IMR-90 (cell line): ENCODE results near the gene NLGN2. TPM values are rescaled to one million over a fixed set of nuclear protein-coding genes. Genes with fewer than 3 reads are reported as not detected.

ENCODE experiments used
- ATAC-seq: fragments of 200-7000 bp; cut with Tn5 transposase; 2 replicates; pipeline ENCODE4 v1.9.1; 2020; ENCODE audit warnings: low read depth, mild to moderate bottlenecking, moderate library complexity
- BruUV-seq: library from RNA; stranded (reverse); fragments of 400-500 nt; replicated peaks from 2 replicates; lab custom pipeline; 2021; lab: Mats Ljungman, UMichigan
- CTCF ChIA-PET: fragments of 300-600 bp; formaldehyde crosslinking; extraction: SDS; loops from one replicate; lab custom pipeline; 2021; ENCODE audit warnings: antibody characterized with exemption; lab: Yijun Ruan, JAX
- POLR2A ChIA-PET: fragments of 300-600 bp; sonication (Branson Sonifier 250); formaldehyde crosslinking; loops from one replicate; lab custom pipeline; 2022; ENCODE audit warnings: antibody characterized with exemption; ENCODE audit not compliant: unreplicated experiment; lab: Charles Lee
- DNase-seq: peaks from one replicate; pipeline ENCODE4 v3.0.0; 2013
- H2AFZ ChIP-seq: replicated peaks from 2 replicates; pipeline ENCODE3; 2013; ENCODE audit warnings: low read length, mild to moderate bottlenecking; ENCODE audit not compliant: poor library complexity
- H2AK5ac ChIP-seq: 2 replicates; pipeline ENCODE4 v1.6.1; 2013; ENCODE audit warnings: low read depth, low read length, inconsistent platforms
- H2AK9ac ChIP-seq: replicated peaks from 2 replicates; pipeline ENCODE3; 2013; ENCODE audit warnings: mild to moderate bottlenecking, low read depth, low read length, moderate library complexity; ENCODE audit not compliant: poor library complexity
- H2BK120ac ChIP-seq: 2 replicates; pipeline ENCODE4 v1.6.1; 2013; ENCODE audit warnings: low read depth, low read length, inconsistent platforms
- H2BK15ac ChIP-seq: 3 replicates; pipeline ENCODE4 v1.6.1; 2013; ENCODE audit warnings: low read depth, low read length, inconsistent platforms
- H2BK20ac ChIP-seq: 2 replicates; pipeline ENCODE4 v1.6.1; 2013; ENCODE audit warnings: low read depth, mild to moderate bottlenecking, inconsistent platforms, low read length, moderate library complexity
- H2BK5ac ChIP-seq: 2 replicates; pipeline ENCODE4 v1.6.1; 2013; ENCODE audit warnings: mild to moderate bottlenecking, low read depth, low read length, inconsistent platforms; ENCODE audit not compliant: poor library complexity, severe bottlenecking
- H3K14ac ChIP-seq: replicated peaks from 2 replicates; pipeline ENCODE4 v1.6.1; 2013; ENCODE audit warnings: low read depth, low read length, inconsistent platforms
- H3K18ac ChIP-seq: 2 replicates; pipeline ENCODE4 v1.6.1; 2013; ENCODE audit warnings: low read depth, low read length, control low read depth
- H3K23ac ChIP-seq: 2 replicates; pipeline ENCODE4 v1.6.1; 2013; ENCODE audit warnings: low read depth, low read length, inconsistent platforms
- H3K27ac ChIP-seq: 2 replicates; pipeline ENCODE4 v1.5.1; 2013; ENCODE audit warnings: mild to moderate bottlenecking, control low read depth, low read length; ENCODE audit not compliant: insufficient read depth
- H3K27me3 ChIP-seq: 2 replicates; pipeline ENCODE4 v1.6.1; 2013; ENCODE audit warnings: low read length; ENCODE audit not compliant: control insufficient read depth, insufficient read depth
- H3K36me3 ChIP-seq: 2 replicates; pipeline ENCODE4 v1.6.1; 2013; ENCODE audit warnings: low read length, mixed read lengths; ENCODE audit not compliant: control insufficient read depth, insufficient read depth
- H3K4ac ChIP-seq: 2 replicates; pipeline ENCODE4 v1.6.1; 2013; ENCODE audit warnings: low read depth, low read length, inconsistent platforms
- H3K4me1 ChIP-seq: 2 replicates; pipeline ENCODE4 v1.6.1; 2013; ENCODE audit warnings: low read length, mixed read lengths; ENCODE audit not compliant: control insufficient read depth, insufficient read depth
- H3K4me2 ChIP-seq: 2 replicates; pipeline ENCODE4 v1.6.1; 2013; ENCODE audit warnings: low read depth, mild to moderate bottlenecking, control low read depth, low read length, moderate library complexity
- H3K4me3 ChIP-seq: 2 replicates; pipeline ENCODE4 v1.5.1; 2013; ENCODE audit warnings: low read depth, mild to moderate bottlenecking, control low read depth, low read length, moderate library complexity; ENCODE audit not compliant: insufficient read depth
- H3K56ac ChIP-seq: 2 replicates; pipeline ENCODE4 v1.6.1; 2013; ENCODE audit warnings: low read length, inconsistent platforms; ENCODE audit not compliant: insufficient read depth; ENCODE audit errors: extremely low read depth
- H3K79me1 ChIP-seq, 2 experiments: 2 replicates each; pipeline ENCODE4 v1.6.1; 2013; ENCODE audit warnings: low read length in 2 of 2, inconsistent platforms in 1 of 2, low read depth in 1 of 2
- H3K9ac ChIP-seq: 2 replicates; pipeline ENCODE4 v1.6.1; 2013; ENCODE audit warnings: low read depth, low read length, control low read depth
- H3K9me1 ChIP-seq: 2 replicates; pipeline ENCODE4 v1.6.1; 2013; ENCODE audit warnings: low read length, inconsistent platforms; ENCODE audit not compliant: insufficient read depth
- H3K9me3 ChIP-seq: 2 replicates; pipeline ENCODE4 v1.6.1; 2013; ENCODE audit warnings: low read length; ENCODE audit not compliant: control insufficient read depth, insufficient read depth
- H4K20me1 ChIP-seq: 2 replicates; pipeline ENCODE4 v1.6.1; 2013; ENCODE audit warnings: low read length, inconsistent platforms; ENCODE audit not compliant: insufficient read depth
- H4K5ac ChIP-seq: 2 replicates; pipeline ENCODE4 v1.6.1; 2013; ENCODE audit warnings: mild to moderate bottlenecking, low read depth, low read length, control low read depth
- H4K8ac ChIP-seq, 2 experiments: 2 replicates each; pipeline ENCODE4 v1.6.1; 2013; ENCODE audit warnings: low read depth in 2 of 2, low read length in 2 of 2, control low read depth in 1 of 2, inconsistent platforms in 1 of 2
- H4K91ac ChIP-seq: 2 replicates; pipeline ENCODE4 v1.6.1; 2013; ENCODE audit warnings: low read depth, low read length, inconsistent platforms; ENCODE audit not compliant: insufficient read depth
- BHLHE40 ChIP-seq: fragments of 150-350 bp; IDR thresholded peaks from 2 replicates; pipeline ENCODE4 v1.6.1; 2016; ENCODE audit warnings: mild to moderate bottlenecking, low read depth, low read length
- CEBPB ChIP-seq: IDR thresholded peaks from 2 replicates; pipeline ENCODE4 v1.6.1; 2012; ENCODE audit warnings: low read depth, low read length, improper control_type of control experiment
- CHD1 ChIP-seq: IDR thresholded peaks from 2 replicates; pipeline ENCODE4 v1.6.1; 2012; ENCODE audit warnings: low read depth, low read length, improper control_type of control experiment
- FOS ChIP-seq: fragments of 150-350 bp; IDR thresholded peaks from 2 replicates; pipeline ENCODE4 v1.6.1; 2016; ENCODE audit warnings: low read depth, low read length
- MAFK ChIP-seq: IDR thresholded peaks from 2 replicates; pipeline ENCODE4 v1.6.1; 2012; ENCODE audit warnings: low read depth, low read length, improper control_type of control experiment
- MAZ ChIP-seq: IDR thresholded peaks from 2 replicates; pipeline ENCODE4 v1.6.1; 2012; ENCODE audit warnings: low read depth, mild to moderate bottlenecking, low read length, improper control_type of control experiment, moderate library complexity, borderline replicate concordance
- MXI1 ChIP-seq: IDR thresholded peaks from 2 replicates; pipeline ENCODE4 v1.6.1; 2012; ENCODE audit warnings: low read depth, mild to moderate bottlenecking, low read length, moderate library complexity, borderline replicate concordance
- NFE2L2 ChIP-seq: fragments of 150-350 bp; IDR thresholded peaks from 2 replicates; pipeline ENCODE4 v1.6.1; 2016; ENCODE audit warnings: low read depth, mild to moderate bottlenecking, low read length
- POLR2A ChIP-seq: IDR thresholded peaks from 2 replicates; pipeline ENCODE4 v1.6.1; 2012; ENCODE audit warnings: mild to moderate bottlenecking, low read depth, low read length
- RAD21 ChIP-seq: IDR thresholded peaks from 2 replicates; pipeline ENCODE4 v1.6.1; 2012; ENCODE audit warnings: low read length, improper control_type of control experiment
- RCOR1 ChIP-seq: IDR thresholded peaks from 2 replicates; pipeline ENCODE4 v1.6.1; 2012; ENCODE audit warnings: mild to moderate bottlenecking, low read length, improper control_type of control experiment; ENCODE audit not compliant: insufficient replicate concordance
- RFX5 ChIP-seq: IDR thresholded peaks from 2 replicates; pipeline ENCODE4 v1.8.0; 2012; ENCODE audit warnings: low read depth, mild to moderate bottlenecking, low read length, moderate library complexity
- SMC3 ChIP-seq: fragments of 150-350 bp; IDR thresholded peaks from 2 replicates; pipeline ENCODE4 v1.6.1; 2016; ENCODE audit warnings: low read depth, mild to moderate bottlenecking, antibody characterized with exemption, low read length, moderate library complexity
- WGBS, 2 experiments: methylation state at CpG; one replicate each; pipeline versions ENCODE4 v1.1.5 to v1.1.7; 2013; ENCODE audit warnings: missing lambda C conversion rate in 2 of 2; ENCODE audit not compliant: insufficient read length in 1 of 2; ENCODE audit errors: extremely low coverage in 2 of 2; 5-methylcytosine and 5-hydroxymethylcytosine counted together
- dilution Hi-C: fragments of 300-500 bp; cut with HindIII; formaldehyde crosslinking; loops from one replicate; pipeline ENCODE4 v1.14.3; 2018; ENCODE audit warnings: low sequenced_read_pairs; ENCODE audit not compliant: unreplicated experiment
- in situ Hi-C: fragments of 300-500 bp; cut with MboI; formaldehyde crosslinking; loops from 3 replicates; pipeline ENCODE4 v1.14.3; 2019; ENCODE audit warnings: low sequenced_read_pairs, inconsistent platforms, mixed read lengths
- intact Hi-C: fragments of 100-400 bp; cut with micrococcal nuclease; formaldehyde crosslinking; loops from 2 replicates; pipeline ENCODE4 v1.10.0; 2022
- polyA plus RNA-seq, 3 experiments: library from polyadenylated mRNA; depleted of rRNA; stranded (reverse); fragments of >200 nt; gene quantifications; 2 replicates each; pipeline ENCODE4 v1.2.3, GENCODE V29; 2012; ENCODE audit warnings: low replicate concordance in 1 of 3
- total RNA-seq: library from RNA; depleted of rRNA; stranded (reverse); fragments of >200 nt; gene quantifications from 2 replicates; pipeline ENCODE4 v1.2.3, GENCODE V29; 2012
- TF ChIP-seq, protein P1 (sequence below): fragments of 150-350 bp; IDR thresholded peaks from 2 replicates; pipeline ENCODE4 v1.6.1; 2016; ENCODE audit warnings: low read depth, mild to moderate bottlenecking, low read length, moderate library complexity, borderline replicate concordance
- TF ChIP-seq, protein P2 (sequence below): conservative IDR thresholded peaks from 2 replicates; pipeline ENCODE4 v1.5.1; 2012; ENCODE audit warnings: mild to moderate bottlenecking, low read depth, low read length, improper control_type of control experiment
- TF ChIP-seq, protein P3 (sequence below): fragments of 150-350 bp; IDR thresholded peaks from 2 replicates; pipeline ENCODE4 v1.6.1; 2017; ENCODE audit warnings: mild to moderate bottlenecking, antibody characterized with exemption, low read length, low read depth

The NLGN2 gene
- total and polyA plus RNA-seq, 2 of the 4 experiments (the other 2 are of a cell fraction): 1.8 to 38.1 TPM

DNA sequence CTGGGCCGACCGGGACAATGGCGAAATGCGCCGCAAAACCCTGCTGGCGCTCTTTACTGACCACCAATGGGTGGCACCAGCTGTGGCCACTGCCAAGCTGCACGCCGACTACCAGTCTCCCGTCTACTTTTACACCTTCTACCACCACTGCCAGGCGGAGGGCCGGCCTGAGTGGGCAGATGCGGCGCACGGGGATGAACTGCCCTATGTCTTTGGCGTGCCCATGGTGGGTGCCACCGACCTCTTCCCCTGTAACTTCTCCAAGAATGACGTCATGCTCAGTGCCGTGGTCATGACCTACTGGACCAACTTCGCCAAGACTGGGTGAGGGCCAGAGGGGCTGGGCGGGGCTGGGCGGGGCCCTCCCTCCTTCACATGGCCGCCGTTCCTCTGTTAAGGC, 8.1 kb downstream of the NLGN2 start:
- intact Hi-C loops: no loop called here
- H3K23ac ChIP-seq: no peak overlapping the region
- H3K14ac ChIP-seq: no peak overlapping the region
- no peak overlapping the region for H3K9ac ChIP-seq
- no peak overlapping the region for H2AFZ ChIP-seq
- H3K4me2 ChIP-seq: no peak overlapping the region
- no peak overlapping the region for H2AK5ac ChIP-seq
- no peak overlapping the region for H4K5ac ChIP-seq
- H3K36me3 ChIP-seq: peaks cover 29% of the 10 kb centered on the region
- H3K27me3 ChIP-seq: no peaks in the 10 kb centered on the region
- BruUV-seq: no TSS peak
- TF ChIP-seq POLR2A (no peak), MXI1 (no peak), NFE2L2 (no peak), CHD1 (no peak), FOS (no peak), MAZ (no peak), RAD21 (no peak), SMC3 (no peak), RFX5 (no peak), CEBPB (no peak), BHLHE40 (no peak), RCOR1 (no peak), MAFK (no peak)
- TF ChIP-seq, protein P1, sequence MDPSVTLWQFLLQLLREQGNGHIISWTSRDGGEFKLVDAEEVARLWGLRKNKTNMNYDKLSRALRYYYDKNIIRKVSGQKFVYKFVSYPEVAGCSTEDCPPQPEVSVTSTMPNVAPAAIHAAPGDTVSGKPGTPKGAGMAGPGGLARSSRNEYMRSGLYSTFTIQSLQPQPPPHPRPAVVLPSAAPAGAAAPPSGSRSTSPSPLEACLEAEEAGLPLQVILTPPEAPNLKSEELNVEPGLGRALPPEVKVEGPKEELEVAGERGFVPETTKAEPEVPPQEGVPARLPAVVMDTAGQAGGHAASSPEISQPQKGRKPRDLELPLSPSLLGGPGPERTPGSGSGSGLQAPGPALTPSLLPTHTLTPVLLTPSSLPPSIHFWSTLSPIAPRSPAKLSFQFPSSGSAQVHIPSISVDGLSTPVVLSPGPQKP: no peak
- TF ChIP-seq, protein P2, sequence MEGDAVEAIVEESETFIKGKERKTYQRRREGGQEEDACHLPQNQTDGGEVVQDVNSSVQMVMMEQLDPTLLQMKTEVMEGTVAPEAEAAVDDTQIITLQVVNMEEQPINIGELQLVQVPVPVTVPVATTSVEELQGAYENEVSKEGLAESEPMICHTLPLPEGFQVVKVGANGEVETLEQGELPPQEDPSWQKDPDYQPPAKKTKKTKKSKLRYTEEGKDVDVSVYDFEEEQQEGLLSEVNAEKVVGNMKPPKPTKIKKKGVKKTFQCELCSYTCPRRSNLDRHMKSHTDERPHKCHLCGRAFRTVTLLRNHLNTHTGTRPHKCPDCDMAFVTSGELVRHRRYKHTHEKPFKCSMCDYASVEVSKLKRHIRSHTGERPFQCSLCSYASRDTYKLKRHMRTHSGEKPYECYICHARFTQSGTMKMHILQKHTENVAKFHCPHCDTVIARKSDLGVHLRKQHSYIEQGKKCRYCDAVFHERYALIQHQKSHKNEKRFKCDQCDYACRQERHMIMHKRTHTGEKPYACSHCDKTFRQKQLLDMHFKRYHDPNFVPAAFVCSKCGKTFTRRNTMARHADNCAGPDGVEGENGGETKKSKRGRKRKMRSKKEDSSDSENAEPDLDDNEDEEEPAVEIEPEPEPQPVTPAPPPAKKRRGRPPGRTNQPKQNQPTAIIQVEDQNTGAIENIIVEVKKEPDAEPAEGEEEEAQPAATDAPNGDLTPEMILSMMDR: no peak
- TF ChIP-seq, protein P3, sequence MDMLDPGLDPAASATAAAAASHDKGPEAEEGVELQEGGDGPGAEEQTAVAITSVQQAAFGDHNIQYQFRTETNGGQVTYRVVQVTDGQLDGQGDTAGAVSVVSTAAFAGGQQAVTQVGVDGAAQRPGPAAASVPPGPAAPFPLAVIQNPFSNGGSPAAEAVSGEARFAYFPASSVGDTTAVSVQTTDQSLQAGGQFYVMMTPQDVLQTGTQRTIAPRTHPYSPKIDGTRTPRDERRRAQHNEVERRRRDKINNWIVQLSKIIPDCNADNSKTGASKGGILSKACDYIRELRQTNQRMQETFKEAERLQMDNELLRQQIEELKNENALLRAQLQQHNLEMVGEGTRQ: no peak
- H4K91ac ChIP-seq: no peak overlapping the region
- no peak overlapping the region for H3K4ac ChIP-seq
- CTCF ChIA-PET: no interaction called here
- in situ Hi-C loops: no loop called here
- peaks cover 4% of the 10 kb centered on the region; the same call in 1 of the 2 replicates for H3K4me1 ChIP-seq
- H3K9me3 ChIP-seq: no peaks in the 10 kb centered on the region
- dilution Hi-C loops: no loop called here
- ATAC-seq (no peak), DNase-seq (no peak)
- H2BK5ac ChIP-seq: no peak overlapping the region
- POLR2A ChIA-PET: no interaction called here
- H3K79me1 ChIP-seq: no peaks in the 10 kb centered on the region; a peak in 1 of 4 replicates
- no peak overlapping the region for H3K4me3 ChIP-seq
- no peak overlapping the region for H2BK20ac ChIP-seq
- no peak overlapping the region for H4K8ac ChIP-seq
- H3K18ac ChIP-seq: no peak overlapping the region
- 93% methylated on average over 9 of the region's 23 CpGs; no CpG with 5 or more reads in 1 of the 2 experiments for WGBS, 2 experiments
- peaks cover 2% of the 10 kb centered on the region; the same call in 1 of the 2 replicates for H3K9me1 ChIP-seq
- no peak overlapping the region for H3K56ac ChIP-seq
- no peak overlapping the region for H3K27ac ChIP-seq
- H2BK120ac ChIP-seq: no peak overlapping the region
- no peak overlapping the region for H2BK15ac ChIP-seq
- peak overlapping the region; percentile 70 for H2AK9ac ChIP-seq
- peaks cover 7% of the 10 kb centered on the region; the same call in 1 of the 2 replicates for H4K20me1 ChIP-seq
